ENCODE measurements around the gene SH2D1A. TPM values are rescaled to one million over a fixed set of nuclear protein-coding genes. Genes with fewer than 3 reads are reported as not detected.

Gene SH2D1A
- total RNA-seq, 4 donors from 2014 or later, result 1.7 to 8.6 (median 5.5) TPM

DNA sequence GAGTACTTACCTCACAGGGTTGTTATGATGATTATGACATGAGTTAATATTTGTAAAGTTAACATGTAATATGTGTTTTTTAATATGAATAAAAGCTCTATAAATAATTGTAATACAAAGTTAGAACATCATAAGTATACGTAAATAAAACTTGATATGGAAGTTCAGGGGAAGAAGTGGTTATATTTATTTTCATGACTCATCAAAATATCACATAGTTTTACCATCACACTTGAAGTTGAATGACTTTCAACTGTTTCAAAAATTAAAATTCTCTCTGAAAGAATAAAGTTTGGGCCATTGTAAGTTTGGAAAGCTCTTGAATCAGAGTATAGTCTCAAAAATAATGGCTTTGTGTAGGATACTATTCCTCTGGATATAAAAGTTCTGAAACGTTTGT, 8.3 kb downstream of the SH2D1A start:
- no peaks in the 10 kb centered on the region for H3K9me3 ChIP-seq
- no peaks in the 10 kb centered on the region for H3K36me3 ChIP-seq
- DNase-seq (ENCODE audit: extremely low spot score), result no peak
- intact Hi-C loops (cut with DNase I), result no loop called here
- no peak overlapping the region for H3K27ac ChIP-seq (replicated peaks in 1 of 4)
- TF ChIP-seq EP300 (IDR thresholded peaks at IDR 0.05) (no peak), POLR2AphosphoS5 (IDR thresholded peaks at IDR 0.05) (no peak), POLR2A (IDR thresholded peaks at IDR 0.05; ENCODE audit: low read depth) (no peak)
- TF ChIP-seq, protein P1, sequence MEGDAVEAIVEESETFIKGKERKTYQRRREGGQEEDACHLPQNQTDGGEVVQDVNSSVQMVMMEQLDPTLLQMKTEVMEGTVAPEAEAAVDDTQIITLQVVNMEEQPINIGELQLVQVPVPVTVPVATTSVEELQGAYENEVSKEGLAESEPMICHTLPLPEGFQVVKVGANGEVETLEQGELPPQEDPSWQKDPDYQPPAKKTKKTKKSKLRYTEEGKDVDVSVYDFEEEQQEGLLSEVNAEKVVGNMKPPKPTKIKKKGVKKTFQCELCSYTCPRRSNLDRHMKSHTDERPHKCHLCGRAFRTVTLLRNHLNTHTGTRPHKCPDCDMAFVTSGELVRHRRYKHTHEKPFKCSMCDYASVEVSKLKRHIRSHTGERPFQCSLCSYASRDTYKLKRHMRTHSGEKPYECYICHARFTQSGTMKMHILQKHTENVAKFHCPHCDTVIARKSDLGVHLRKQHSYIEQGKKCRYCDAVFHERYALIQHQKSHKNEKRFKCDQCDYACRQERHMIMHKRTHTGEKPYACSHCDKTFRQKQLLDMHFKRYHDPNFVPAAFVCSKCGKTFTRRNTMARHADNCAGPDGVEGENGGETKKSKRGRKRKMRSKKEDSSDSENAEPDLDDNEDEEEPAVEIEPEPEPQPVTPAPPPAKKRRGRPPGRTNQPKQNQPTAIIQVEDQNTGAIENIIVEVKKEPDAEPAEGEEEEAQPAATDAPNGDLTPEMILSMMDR (IDR thresholded peaks at IDR 0.05), result no peak
- WGBS, result 54% methylated on average over 2 of the region's 2 CpGs
- H3K4me3 ChIP-seq, result no peak overlapping the region
- H3K27me3 ChIP-seq, result no peaks in the 10 kb centered on the region
- peaks cover 0 to 4% (median 2%) of the 10 kb centered on the region in 4 donors for H3K4me1 ChIP-seq

DNA sequence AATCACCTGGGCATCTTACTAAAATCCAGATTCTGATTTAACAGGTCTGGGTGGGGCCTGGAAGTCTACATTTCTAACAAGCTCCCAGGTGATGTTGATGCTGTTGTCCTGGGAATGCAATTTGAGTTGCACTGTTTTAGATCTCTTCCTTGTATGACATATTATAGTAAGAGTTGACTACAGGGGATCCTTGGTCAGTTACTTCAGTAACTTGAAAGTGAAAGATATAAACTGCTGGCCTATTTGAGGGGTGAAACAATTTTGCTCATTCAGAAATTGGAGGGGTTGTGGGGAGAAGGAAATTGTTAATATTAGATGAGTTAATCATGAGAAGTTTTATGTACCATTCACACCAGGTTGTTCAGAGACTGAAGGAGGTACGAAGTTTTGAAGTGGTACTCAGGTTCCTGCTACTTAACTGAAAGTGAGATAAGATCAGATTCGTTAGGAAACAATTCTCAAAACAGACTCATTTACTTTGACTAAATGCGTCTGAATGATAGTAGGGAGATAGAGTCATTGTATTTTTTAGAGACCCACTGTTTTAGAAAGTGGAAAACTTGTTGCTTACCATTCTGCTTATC, 12.5 kb downstream of the SH2D1A start:
- 59% methylated on average over 3 of the region's 3 CpGs for WGBS
- Histone ChIP-seq H3K27ac (replicated peaks in 1 of 4) (no peak overlapping the region), H3K27me3 (no peaks in the 10 kb centered on the region), H3K36me3 (no peaks in the 10 kb centered on the region), H3K4me1 (peaks cover 0 to 3% (median 0%) of the 10 kb centered on the region in 4 donors), H3K9me3 (no peaks in the 10 kb centered on the region), H3K4me3 (no peak overlapping the region)
- TF ChIP-seq POLR2AphosphoS5 (IDR thresholded peaks at IDR 0.05), result no peak
- TF ChIP-seq POLR2A (IDR thresholded peaks at IDR 0.05; ENCODE audit: low read depth), result no peak
- TF ChIP-seq EP300 (IDR thresholded peaks at IDR 0.05), result no peak
- TF ChIP-seq, protein P1 (IDR thresholded peaks at IDR 0.05), result no peak
- intact Hi-C loops (cut with DNase I), result no loop called here
- no peak for DNase-seq (ENCODE audit: extremely low spot score)

DNA sequence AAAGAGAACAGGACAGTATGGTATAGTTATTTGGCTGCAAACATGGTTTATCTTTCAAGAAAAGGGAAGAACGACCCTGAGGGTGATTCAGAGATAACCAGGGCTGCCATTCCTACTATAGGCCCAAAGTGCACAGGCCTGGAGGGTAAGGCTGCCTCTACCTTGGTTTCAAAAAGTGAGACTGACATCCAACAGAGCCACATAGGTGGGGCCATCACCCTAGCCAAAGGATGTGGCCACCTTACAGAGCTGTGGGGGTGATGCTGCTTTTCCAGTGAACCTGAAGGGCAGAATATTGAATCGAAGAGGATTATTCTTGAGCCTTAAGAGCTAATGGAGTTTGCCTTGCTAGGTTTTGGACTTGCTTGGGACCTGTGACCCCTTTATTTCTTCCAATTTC, 15.7 kb downstream of the SH2D1A start:
- H3K27ac ChIP-seq (replicated peaks in 1 of 4), result no peak overlapping the region
- no peak overlapping the region for H3K4me3 ChIP-seq
- TF ChIP-seq, protein P1 (IDR thresholded peaks at IDR 0.05), result no peak
- TF ChIP-seq EP300 (IDR thresholded peaks at IDR 0.05), result no peak
- no peak for TF ChIP-seq POLR2A (IDR thresholded peaks at IDR 0.05; ENCODE audit: low read depth)
- H3K36me3 ChIP-seq, result no peaks in the 10 kb centered on the region
- intact Hi-C loops (cut with DNase I), result no loop called here
- peaks cover 0 to 3% (median 0%) of the 10 kb centered on the region in 4 donors for H3K4me1 ChIP-seq
- no peaks in the 10 kb centered on the region for H3K27me3 ChIP-seq
- no peaks in the 10 kb centered on the region for H3K9me3 ChIP-seq
- no peak for DNase-seq (ENCODE audit: extremely low spot score)
- 64% methylated on average over 2 of the region's 2 CpGs for WGBS

DNA sequence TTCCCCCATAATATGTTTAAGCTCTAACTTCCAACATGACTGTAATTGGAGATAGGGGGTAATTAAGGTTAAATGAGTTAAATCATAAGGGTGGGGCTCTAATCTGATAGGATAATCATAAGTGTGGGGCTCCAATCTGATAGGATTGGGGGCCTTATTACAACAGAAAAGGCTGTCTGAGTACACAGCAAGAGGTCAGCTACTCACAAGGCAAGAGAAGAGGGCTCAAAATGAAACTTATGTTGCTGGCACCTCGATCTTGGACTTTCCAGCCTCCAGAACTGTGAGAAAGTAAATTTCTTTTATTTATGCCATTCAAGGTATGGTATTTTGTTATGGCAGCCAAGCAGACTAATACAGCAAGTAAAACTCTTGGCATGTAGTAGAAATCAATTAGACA, 16.4 kb downstream of the SH2D1A start:
- Histone ChIP-seq H3K27ac (replicated peaks in 1 of 4) (no peak overlapping the region), H3K4me1 (peaks cover 0 to 6% (median 0%) of the 10 kb centered on the region in 4 donors), H3K36me3 (no peaks in the 10 kb centered on the region), H3K27me3 (no peaks in the 10 kb centered on the region), H3K4me3 (no peak overlapping the region), H3K9me3 (no peaks in the 10 kb centered on the region)
- DNase-seq (ENCODE audit: extremely low spot score), result no peak
- TF ChIP-seq POLR2AphosphoS5 (IDR thresholded peaks at IDR 0.05) (no peak), EP300 (IDR thresholded peaks at IDR 0.05) (no peak), POLR2A (IDR thresholded peaks at IDR 0.05; ENCODE audit: low read depth) (no peak)
- TF ChIP-seq, protein P1 (IDR thresholded peaks at IDR 0.05), result no peak
- intact Hi-C loops (cut with DNase I), result no loop called here
- WGBS, result 64% methylated on average over 1 of the region's 1 CpG

DNA sequence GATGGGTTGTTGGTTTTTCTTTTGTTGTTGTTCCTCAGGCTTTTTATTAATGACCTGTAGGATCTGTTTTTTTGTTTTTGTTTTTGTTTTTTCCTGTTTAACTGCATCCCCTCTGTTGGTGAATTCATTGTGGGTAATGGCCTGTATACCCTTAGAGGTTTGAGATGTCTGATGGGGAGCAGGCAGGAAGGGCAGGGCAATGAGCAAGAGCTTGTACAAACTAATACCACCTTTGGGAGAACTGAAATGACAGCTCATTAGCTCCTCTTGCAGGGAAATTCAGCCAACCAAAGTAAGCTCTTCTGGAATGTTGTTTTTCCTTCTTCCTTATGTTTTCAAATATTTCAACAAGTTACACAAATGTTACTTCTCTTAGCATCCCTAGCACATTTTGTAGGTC, 23.4 kb downstream of the SH2D1A start:
- TF ChIP-seq EP300 (IDR thresholded peaks at IDR 0.05) (no peak), POLR2AphosphoS5 (IDR thresholded peaks at IDR 0.05) (no peak), POLR2A (IDR thresholded peaks at IDR 0.05; ENCODE audit: low read depth) (no peak)
- TF ChIP-seq, protein P1 (IDR thresholded peaks at IDR 0.05), result no peak
- no peak for DNase-seq (ENCODE audit: extremely low spot score)
- H3K4me1 ChIP-seq, result peaks cover 0 to 8% (median 3%) of the 10 kb centered on the region in 4 donors
- intact Hi-C loops (cut with DNase I), result no loop called here
- no peaks in the 10 kb centered on the region for H3K36me3 ChIP-seq
- H3K4me3 ChIP-seq, result peak overlapping the region in 1 of 4 donors; percentile 7
- no peaks in the 10 kb centered on the region for H3K9me3 ChIP-seq
- H3K27me3 ChIP-seq, result no peaks in the 10 kb centered on the region
- no peak overlapping the region for H3K27ac ChIP-seq (replicated peaks in 1 of 4)

All from esophagus muscularis mucosa (tissue), 4 donors.